Esophagus squamous epithelium (tissue), 4 donors: ENCODE measurements around the gene SELENOV.

Experiments
- POLR2A ChIP-seq, 4 donors: fragments of 450-650 bp; IDR thresholded peaks; one replicate each; pipeline ENCODE4 v1.6.1; 2017; ENCODE audit warnings: antibody characterized with exemption in 4 of 4, mild to moderate bottlenecking in 4 of 4, moderate library complexity in 3 of 4
- TF ChIP-seq, protein P1 (sequence below), 6 experiments: fragments of 450-650 bp in 4 of 6; fragments of 200-600 bp in 2 of 6; sonication (generic) in 2 of 6; IDR thresholded peaks; one replicate each; pipeline ENCODE4 v1.5.1; 2016 to 2019; ENCODE audit warnings: antibody characterized with exemption in 6 of 6, mild to moderate bottlenecking in 4 of 6, moderate library complexity in 4 of 6

DNA sequence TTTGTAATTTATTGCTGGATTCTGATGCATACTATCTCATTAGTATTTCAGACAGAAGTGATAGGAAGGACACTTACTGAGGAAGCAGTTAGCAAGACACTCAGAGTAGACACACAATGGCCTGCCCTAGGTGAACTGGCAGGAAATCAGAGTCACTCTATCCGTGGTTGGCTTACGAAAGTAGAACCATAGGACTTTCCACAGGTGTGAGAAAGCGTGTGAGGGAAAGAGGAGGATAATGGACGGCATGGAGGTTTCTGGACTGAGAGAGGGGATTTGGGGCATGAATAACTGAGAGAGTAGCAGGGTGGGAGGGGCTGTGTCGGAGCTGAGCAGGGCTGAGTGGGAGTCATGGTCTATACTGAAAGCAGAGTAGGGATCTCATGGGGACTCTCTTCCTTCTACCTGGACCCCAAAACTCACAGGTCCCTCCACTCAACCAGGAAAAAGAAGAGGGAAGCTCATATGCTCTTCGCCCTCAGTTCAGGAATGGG lies 43.7 kb downstream of the SELENOV start:
- TF ChIP-seq, protein P1, sequence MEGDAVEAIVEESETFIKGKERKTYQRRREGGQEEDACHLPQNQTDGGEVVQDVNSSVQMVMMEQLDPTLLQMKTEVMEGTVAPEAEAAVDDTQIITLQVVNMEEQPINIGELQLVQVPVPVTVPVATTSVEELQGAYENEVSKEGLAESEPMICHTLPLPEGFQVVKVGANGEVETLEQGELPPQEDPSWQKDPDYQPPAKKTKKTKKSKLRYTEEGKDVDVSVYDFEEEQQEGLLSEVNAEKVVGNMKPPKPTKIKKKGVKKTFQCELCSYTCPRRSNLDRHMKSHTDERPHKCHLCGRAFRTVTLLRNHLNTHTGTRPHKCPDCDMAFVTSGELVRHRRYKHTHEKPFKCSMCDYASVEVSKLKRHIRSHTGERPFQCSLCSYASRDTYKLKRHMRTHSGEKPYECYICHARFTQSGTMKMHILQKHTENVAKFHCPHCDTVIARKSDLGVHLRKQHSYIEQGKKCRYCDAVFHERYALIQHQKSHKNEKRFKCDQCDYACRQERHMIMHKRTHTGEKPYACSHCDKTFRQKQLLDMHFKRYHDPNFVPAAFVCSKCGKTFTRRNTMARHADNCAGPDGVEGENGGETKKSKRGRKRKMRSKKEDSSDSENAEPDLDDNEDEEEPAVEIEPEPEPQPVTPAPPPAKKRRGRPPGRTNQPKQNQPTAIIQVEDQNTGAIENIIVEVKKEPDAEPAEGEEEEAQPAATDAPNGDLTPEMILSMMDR (IDR thresholded peaks at IDR 0.05): no peak
- TF ChIP-seq POLR2A (IDR thresholded peaks at IDR 0.05): no peak
